HG03045 (cell line): ENCODE measurements around the gene SNCA.

Source experiments
- ATAC-seq: cut with Tn5 transposase; IDR thresholded peaks from one replicate; pipeline ENCODE4 v1.9.1; 2021; ENCODE audit warnings: mild to moderate bottlenecking, moderate library complexity; ENCODE audit not compliant: unreplicated experiment

SNCA gene

DNA sequence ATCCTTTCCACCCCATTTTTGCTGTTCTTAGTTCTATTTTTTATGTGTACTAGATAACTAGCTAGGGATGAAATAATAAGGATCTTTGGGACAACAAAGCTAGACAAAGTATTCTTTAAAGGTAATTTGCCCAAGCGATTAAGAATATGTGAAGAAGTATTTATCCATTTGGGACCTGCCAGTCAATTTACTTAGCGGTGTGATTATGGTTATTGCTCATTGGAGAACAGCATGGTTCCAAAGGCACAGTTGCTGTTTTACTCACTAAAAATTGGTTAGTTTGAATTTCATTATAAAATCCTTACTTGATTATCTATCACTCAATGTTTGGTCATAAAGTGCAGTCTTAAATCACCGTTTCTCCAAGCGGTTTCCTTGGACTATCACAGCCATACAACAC, 124.1 kb downstream of the SNCA start:
- ATAC-seq = no peak

DNA sequence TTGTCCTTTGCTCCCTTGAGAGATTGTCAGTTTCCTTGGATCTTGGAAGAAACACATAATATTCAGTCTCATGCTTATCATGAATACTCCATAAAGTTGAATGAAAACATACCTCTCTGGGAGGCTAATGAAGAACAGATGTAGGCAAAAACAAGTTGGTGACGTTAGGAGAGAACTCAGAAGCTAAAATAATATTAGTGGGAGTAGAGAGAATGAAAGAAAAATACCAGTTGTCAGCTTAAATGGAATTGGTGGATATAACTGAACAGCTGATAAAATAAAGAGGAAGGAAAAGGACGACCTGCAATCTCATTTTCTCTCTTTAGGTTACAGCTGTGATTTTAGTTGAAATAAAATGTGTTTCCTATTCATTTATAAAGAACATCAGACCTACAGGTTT, 124.8 kb downstream of the SNCA start:
- no peak for ATAC-seq

DNA sequence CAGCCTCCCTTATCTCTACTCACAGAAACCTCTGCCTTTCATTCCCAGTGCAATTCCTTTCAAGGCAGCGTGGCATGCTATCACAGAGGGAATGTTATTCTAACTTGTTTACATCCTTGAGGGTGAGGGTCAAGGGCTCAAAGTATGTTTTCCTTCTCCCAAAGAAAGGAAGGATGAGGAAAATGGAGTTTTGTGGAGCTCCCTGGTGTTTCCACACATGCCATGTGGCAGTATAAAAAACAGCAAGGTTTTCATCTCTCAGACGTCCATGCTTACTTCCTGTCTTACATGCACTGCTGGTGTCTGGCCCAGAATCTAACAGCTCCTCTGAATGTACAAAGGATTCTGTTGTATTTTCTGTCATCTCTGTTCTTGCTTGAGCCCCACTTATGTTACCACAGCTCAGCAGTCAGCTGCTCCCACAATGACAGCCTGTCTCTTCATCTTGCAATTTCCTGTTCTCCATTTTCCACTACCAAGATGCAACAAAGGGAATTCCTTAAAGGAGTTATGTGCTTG, 128.0 kb downstream of the SNCA start:
- ATAC-seq = no peak

- no peak for ATAC-seq
These were observed 129.5 kb downstream of the SNCA start for GRCh38 chr4:89707467-89707866.

- no peak for ATAC-seq
These were observed 132.1 kb downstream of the SNCA start for GRCh38 chr4:89704651-89705395.

DNA sequence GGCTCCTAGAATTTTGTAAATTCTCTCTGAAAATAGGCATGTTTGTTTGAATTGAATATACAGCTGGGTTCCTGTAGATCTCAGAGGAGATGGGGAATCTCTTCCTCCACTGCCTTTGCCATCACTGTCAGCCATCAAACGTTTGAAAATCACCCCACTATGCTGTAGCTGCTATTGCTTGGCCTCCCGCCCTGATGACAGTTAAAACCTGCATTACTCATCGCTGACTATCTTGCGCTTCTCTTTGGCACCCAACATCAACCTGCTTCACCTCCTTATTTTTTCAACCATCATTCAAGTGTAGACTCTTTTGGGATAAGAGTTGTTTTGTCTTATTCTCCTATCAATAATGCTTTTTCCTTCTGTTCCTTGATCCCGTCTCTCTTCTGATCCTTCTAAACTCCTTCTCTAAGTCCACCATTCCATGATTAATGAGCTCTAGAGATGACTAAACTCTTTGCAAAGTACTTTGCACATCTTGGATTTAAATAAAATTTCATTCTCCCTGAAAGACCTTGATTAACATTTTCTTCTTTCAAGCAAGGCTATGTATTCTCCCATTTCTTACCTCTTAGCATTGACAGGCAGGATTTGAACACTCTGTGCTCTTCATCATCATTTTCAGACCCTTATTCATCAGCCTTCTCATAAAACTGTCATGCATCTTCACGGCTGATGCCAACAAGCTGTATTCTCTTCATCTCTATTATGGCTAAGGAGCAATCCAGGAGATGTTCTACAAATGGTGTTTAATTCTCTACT, 133.0 kb downstream of the SNCA start:
- no peak for ATAC-seq

- ATAC-seq = no peak
These were observed 136.1 kb downstream of the SNCA start for GRCh38 chr4:89700766-89701423.

GRCh38 chr4:89685690-89686089, 151.3 kb downstream of the SNCA start:
- no peak for ATAC-seq

DNA sequence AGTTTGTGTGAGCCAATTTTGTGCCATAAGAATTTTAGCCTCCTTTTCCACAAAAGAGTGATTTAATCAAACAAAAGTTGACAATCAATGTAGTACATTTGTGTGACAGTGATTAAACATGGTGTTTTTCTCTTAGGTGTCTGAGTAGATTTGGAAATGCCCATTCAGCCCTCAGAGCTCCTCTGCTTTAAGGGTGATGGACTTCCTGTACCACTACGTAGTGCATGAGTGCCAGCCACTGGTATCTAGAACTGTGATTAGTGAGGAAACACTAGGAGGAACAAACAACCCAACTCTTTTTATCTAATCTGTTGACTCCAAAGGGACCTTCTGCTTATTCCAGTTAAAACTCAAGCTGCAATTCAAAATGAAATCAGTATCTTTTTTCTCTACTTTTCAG, 151.7 kb downstream of the SNCA start:
- no peak for ATAC-seq

GRCh38 chr4:89684536-89684935, 152.4 kb downstream of the SNCA start:
- ATAC-seq = no peak

GRCh38 chr4:89682808-89683207, 154.2 kb downstream of the SNCA start:
- no peak for ATAC-seq

GRCh38 chr4:89681671-89682070, 155.3 kb downstream of the SNCA start:
- no peak for ATAC-seq

DNA sequence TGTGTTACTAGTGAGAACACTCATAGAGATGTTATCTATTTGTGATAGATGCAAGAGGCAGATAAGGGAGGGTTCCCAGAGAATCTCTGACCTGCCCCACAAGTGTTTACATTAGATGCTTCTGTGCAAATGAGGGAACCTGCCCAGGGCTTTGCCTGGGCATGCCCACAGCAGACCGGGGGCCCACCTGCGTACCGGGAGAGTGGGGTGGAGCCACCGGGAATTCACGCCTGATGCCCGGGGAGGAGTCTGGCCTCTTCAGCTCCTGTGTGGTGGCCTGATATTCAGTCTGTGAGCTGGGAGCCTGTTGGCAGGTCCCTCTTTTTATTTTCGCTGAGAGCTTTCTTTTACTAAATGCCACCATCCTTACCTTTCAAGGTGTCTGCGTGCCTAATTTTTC, 155.7 kb downstream of the SNCA start:
- no peak for ATAC-seq

DNA sequence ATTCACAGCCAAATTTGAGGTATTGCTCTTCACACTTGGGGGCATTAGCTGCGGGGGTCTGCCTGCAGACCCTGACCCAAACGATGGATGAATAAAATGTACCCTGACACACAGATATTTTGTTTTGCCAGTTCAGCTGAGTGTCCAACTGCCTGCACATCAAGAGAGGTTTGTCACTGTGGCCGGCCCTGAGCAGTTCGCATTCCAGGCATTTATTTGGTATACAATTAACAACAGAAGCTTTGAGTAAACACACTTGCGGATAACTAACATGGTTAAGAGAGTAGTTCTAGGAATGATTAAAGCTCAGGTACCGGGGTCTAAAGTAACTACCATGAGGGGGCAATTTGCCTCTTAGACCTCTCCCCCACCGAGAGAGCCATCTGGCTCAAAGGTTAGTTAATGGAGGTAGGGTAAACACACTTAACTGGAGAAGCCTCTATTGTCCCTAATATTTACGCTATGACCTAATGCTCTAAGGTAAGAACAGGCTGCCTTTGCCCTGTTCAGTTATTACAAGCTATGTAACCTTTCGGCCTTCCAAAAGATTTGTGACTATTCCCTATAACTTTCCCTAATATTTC, 162.0 kb downstream of the SNCA start:
- ATAC-seq = no peak
